BLaER1 (cell line): ENCODE measurements around the gene ABCB1.

Source experiments
- H3K27ac ChIP-seq: shearing (Covaris generic); formaldehyde crosslinking; 2 replicates; pipeline ENCODE4 v1.8.1; 2022
- H3K27me3 ChIP-seq: shearing (Covaris generic); formaldehyde crosslinking; 2 replicates; pipeline ENCODE4 v1.8.1; 2022
- H3K36me3 ChIP-seq: shearing (Covaris generic); formaldehyde crosslinking; 2 replicates; pipeline ENCODE4 v1.8.1; 2022
- H3K4me1 ChIP-seq: shearing (Covaris generic); formaldehyde crosslinking; 2 replicates; pipeline ENCODE4 v1.8.1; 2022
- H3K4me2 ChIP-seq: shearing (Covaris generic); formaldehyde crosslinking; 2 replicates; pipeline ENCODE4 v1.8.1; 2022
- H3K4me3 ChIP-seq: shearing (Covaris generic); formaldehyde crosslinking; 2 replicates; pipeline ENCODE4 v1.8.1; 2022
- H3K9ac ChIP-seq: shearing (Covaris generic); formaldehyde crosslinking; 2 replicates; pipeline ENCODE4 v1.8.1; 2022
- H3K9me3 ChIP-seq: shearing (Covaris generic); formaldehyde crosslinking; 2 replicates; pipeline ENCODE4 v1.8.1; 2022
- H4K20me1 ChIP-seq: shearing (Covaris generic); formaldehyde crosslinking; 2 replicates; pipeline ENCODE4 v1.8.1; 2022
- Cebpa-rat ChIP-seq: shearing (Covaris generic); IDR thresholded peaks from 2 replicates; pipeline ENCODE4 v1.8.1; 2022

The ABCB1 gene

DNA sequence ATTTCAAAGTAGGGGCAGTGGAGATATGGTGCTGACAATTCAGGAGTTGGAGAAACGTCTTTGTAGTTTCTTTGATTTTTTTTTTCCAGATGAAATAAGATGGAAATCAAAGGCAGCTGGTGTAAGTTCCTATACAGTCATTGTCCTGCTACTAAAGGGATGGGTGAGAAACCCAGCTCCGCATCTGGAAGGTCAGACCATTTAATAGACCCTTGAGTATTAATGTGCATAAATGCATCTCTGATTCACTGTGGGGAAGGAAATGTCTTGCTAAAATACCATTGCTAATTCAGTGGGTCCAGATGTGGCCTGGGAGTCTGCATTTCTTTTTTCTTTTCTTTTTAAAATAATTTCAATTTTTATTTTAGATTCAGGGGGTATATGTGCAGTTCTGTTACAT, 140.7 kb downstream of the ABCB1 start:
- Histone ChIP-seq H3K36me3 (peaks cover 52% of the 10 kb centered on the region), H3K9me3 (0 out of 2 replicates have a peak, but pooled peaks cover 5% of the 10 kb centered on the region), H3K4me2 (no peak overlapping the region), H3K27me3 (no peaks in the 10 kb centered on the region), H3K4me3 (no peak overlapping the region), H3K27ac (no peak overlapping the region), H3K9ac (no peak overlapping the region), H3K4me1 (no peaks in the 10 kb centered on the region), H4K20me1 (no peaks in the 10 kb centered on the region)
- TF ChIP-seq Cebpa-rat, result no peak

DNA sequence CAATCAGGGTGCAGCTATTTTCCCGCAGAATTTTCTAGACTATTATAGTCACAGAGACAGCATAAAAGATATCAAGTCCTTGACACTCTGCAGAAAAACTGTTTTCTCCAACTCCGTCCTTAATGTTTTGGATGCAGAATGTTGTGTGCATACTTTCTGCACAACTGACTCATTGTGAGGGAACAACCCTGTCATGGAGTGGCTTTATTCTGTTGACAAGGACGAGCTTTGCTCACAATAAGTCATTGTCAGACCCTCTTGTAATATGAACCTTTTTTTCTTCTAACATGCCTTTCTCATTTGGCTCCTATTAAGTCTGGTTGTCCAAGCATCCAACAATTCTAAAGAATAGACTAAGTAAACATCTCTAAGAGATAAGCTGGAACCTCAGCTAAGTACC, 142.5 kb downstream of the ABCB1 start:
- no peak overlapping the region for H3K9ac ChIP-seq
- 0 out of 2 replicates have a peak, but pooled peaks cover 5% of the 10 kb centered on the region for H3K9me3 ChIP-seq
- H3K4me2 ChIP-seq, result no peak overlapping the region
- H3K4me1 ChIP-seq, result no peaks in the 10 kb centered on the region
- no peak overlapping the region for H3K27ac ChIP-seq
- TF ChIP-seq Cebpa-rat, result no peak
- peaks cover 40% of the 10 kb centered on the region for H3K36me3 ChIP-seq
- no peaks in the 10 kb centered on the region for H3K27me3 ChIP-seq
- no peaks in the 10 kb centered on the region for H4K20me1 ChIP-seq
- no peak overlapping the region for H3K4me3 ChIP-seq

DNA sequence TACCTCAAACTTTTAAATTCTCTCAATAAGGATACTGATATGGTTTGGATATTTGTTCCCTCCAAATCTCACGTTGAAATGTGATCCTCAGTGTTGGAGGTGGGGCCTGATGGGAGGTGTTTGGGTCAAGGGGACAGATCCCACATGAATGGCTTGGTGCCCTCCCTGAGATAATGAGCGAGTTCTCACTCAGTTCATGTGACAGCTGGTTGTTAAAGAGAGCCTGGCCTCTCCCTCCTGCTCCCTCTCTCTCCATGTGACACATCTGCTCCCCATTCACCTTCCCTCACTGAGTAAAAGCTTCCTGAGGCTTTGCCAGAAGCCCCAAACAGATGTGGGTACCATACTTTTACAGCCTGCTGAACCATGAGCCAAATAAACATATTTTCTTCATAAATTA, 144.4 kb downstream of the ABCB1 start:
- no peak overlapping the region for H3K27ac ChIP-seq
- H3K4me3 ChIP-seq, result no peak overlapping the region
- 0 out of 2 replicates have a peak, but pooled peaks cover 5% of the 10 kb centered on the region for H3K9me3 ChIP-seq
- H3K36me3 ChIP-seq, result peaks cover 52% of the 10 kb centered on the region
- H3K9ac ChIP-seq, result no peak overlapping the region
- no peaks in the 10 kb centered on the region for H3K27me3 ChIP-seq
- TF ChIP-seq Cebpa-rat, result no peak
- H4K20me1 ChIP-seq, result no peaks in the 10 kb centered on the region
- no peak overlapping the region for H3K4me2 ChIP-seq
- no peaks in the 10 kb centered on the region for H3K4me1 ChIP-seq
